Stimulated activated CD8-positive, alpha-beta memory T cell treated with anti-CD3 and anti-CD28 coated beads, Interleukin-12 subunit alpha, Interleukin-12 subunit beta, amount 100 ng/mL, for 24 hours (primary cell): ENCODE results near the gene CLK3.

ENCODE experiments used
- DNase-seq: peaks from one replicate; pipeline ENCODE4 v3.0.0-alpha.2; 2020; ENCODE audit errors: extremely low read depth

CLK3 gene

DNA sequence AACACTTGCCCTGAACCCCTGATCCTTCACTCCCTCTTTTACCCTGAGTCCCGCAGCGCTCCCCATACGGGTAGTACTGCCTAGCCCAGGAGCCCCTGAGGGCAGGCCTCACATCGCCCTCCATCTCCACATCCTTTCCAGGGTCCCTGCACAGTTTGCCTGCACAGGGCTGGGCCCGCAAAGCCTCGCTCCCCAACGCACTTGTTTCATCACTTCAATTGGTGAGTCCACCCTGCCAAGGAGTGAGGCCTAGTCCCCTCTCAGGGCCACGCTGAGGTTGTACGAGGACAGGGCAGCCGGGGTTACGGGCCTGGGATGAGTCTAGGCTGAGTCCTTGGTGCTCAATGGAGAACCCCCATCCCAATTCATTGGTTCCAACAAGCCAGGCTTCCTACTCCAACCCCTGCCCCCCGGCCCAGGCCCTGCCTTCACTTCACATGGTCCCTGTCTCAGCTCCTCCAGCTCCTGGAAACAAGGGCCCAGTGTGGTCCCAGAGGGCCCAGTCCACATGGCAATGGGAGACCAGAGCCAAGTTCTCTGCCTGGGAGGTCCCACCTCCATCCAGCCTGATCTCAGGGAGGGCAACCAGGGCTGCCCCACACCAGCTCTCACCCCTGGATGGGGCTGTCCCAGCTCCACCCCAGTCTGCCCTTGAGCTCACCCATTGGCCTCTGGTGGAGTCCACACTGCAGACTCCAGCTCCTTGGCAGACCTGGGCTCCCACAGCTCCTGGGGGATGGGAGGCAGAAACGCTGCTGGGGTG lies 12.4 kb upstream of the CLK3 start:
- DNase-seq, result no peak

DNA sequence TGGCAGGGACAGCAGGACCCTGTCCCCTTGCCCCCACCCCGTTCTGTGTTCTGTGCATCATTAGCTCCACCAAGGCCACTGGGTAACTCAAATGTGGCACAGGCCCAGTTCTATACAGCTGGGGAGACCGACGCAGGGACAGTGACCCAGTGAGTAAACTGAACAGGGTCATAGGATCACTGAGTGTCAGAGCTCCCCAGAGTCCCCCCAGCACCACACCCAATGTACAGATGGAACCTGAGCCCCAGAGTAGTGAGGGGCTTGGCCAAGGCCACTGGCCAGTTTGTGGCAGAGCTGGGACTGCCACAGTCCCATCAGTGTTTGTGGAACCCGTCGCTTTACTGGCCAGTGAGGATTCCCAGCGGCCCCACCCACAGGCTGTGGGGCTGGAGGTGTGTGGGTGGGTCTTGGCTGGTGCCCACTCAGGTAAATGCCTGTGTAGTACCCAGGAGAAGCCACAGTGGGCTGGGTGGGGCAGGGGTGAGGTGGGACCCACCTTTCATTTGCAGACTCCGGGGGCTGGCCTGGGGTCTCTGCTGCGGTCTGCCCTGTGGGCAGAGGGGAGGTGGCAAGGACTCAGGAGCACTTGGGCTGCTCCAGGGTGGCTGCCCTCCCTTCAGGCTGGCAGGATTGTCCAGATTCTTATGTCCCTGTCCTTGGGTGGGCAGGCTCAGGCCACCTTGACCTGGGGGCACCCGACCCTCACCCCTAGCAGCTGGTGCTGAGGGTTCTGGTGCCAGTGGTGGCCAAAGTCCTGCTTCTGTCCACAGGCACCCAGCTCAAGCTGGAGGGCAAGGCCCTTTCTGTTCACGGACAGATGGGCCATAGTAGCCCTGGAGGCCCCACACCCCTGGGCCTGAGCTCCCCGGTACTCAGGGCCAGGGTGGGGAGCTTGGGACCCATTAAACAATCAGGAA lies 11.6 kb upstream of the CLK3 start:
- no peak for DNase-seq

DNA sequence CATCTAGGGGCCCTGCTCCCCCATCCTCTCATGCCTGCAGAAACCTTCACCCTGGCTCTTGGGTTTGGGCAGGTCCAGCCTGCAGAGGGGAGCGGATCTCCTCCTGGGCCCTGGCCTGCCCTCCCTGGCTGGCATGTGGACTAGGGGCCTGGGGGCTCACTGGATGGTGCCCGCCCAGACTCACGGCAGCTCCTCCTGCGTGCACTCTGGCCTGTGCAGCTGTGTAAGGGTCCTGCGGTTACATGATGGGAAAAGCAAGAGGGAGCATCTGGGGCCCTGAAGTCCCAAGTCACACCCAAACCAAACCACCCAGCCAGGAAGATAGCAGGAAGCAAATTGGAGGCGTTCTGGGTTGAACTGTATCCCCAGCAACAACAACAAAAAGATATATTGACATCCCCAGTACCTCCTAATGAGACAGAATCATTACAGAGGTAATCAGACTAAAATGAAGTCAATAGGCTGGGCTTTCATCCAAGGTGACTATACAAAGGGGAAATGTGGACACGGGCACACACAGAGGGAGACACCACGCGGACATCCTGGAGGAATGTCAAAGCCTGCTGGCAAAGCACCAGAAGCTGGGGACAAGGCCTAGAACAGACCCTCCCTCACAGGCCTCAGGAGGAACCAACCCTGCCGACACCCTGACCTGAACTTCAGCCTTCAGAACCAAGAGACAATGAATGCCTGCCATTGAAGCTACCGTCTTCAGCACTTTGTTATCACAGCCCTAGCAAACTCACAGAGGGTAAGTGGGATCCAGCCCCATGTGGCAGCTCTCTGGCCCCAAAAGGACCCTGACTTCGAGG lies 10.4 kb upstream of the CLK3 start:
- no peak for DNase-seq

DNA sequence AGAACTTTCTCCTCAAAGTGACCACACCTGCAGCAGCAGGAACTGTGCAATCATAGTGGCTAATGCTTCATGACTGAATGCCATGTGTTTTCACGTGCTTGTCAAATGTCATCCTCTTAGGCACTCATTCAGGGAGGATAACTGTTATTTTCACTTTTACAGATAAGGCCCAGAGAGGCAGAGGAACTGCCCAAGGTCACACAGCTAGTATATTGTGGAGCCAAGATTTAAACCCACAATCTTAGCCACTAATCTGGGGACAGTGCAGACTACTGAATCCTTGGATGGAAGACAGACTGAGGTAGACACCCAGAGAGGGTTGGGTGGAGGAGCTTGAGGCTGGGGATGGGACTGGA lies 9.9 kb upstream of the CLK3 start:
- DNase-seq, result no peak

GRCh38 chr15:74608786-74609185 lies 6.8 kb upstream of the CLK3 start:
- DNase-seq, result no peak

DNA sequence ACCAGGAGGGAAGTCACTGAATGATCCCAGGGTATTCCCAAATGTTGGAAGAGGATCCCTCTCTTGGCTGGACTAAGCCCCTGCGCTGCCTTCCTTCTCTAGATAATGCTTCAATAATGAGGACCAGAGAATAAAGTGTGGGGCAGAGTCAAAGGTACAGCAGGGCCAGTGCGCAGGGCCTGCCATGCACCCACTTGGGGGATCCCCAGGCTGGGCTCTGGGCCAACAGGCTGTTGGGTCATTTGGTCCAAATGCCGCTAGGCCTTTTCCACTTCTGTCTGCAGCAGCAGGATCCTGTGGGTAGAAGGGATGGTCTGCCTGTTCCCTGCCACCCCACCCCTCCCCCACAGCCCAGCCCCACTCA lies 5.7 kb upstream of the CLK3 start:
- no peak for DNase-seq

DNA sequence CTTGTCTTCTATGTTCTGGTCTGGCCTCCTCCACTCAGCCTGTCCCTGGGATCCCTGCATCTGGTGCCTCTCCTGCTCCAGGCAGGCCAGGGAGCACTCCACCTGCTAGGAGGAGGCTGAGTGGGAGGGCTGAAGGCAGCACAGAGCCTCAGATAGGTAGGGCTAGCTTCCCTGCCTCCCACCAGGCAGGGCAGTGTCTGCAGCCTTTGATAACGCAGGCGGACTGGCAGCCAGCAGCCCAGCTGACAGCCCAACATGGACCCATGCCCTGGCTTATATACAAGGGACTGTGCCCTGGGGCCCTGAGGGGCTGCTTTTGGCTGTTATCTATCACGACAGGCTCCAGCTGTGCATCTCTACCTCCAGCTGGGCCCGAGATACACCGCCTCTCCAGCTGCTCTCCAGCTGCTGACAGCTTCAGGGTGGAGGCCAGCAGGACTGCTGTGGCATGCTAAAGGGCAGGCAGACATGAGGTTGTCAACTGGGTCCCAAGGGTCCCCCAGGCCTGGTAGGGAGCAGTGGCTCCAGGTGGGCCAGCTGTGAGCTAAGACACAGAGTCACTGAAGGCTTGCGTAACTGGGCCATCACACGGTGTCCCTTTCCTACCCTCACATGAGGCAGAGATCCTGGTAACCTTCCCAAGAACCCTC lies 5.2 kb upstream of the CLK3 start:
- DNase-seq, result no peak

- DNase-seq, result no peak
Measured at GRCh38 chr15:74611341-74611740, 4.3 kb upstream of the CLK3 start.

GRCh38 chr15:74611834-74612233 lies 3.8 kb upstream of the CLK3 start:
- no peak for DNase-seq

- no peak for DNase-seq
Measured at GRCh38 chr15:74612677-74613076, 3.0 kb upstream of the CLK3 start.

DNA sequence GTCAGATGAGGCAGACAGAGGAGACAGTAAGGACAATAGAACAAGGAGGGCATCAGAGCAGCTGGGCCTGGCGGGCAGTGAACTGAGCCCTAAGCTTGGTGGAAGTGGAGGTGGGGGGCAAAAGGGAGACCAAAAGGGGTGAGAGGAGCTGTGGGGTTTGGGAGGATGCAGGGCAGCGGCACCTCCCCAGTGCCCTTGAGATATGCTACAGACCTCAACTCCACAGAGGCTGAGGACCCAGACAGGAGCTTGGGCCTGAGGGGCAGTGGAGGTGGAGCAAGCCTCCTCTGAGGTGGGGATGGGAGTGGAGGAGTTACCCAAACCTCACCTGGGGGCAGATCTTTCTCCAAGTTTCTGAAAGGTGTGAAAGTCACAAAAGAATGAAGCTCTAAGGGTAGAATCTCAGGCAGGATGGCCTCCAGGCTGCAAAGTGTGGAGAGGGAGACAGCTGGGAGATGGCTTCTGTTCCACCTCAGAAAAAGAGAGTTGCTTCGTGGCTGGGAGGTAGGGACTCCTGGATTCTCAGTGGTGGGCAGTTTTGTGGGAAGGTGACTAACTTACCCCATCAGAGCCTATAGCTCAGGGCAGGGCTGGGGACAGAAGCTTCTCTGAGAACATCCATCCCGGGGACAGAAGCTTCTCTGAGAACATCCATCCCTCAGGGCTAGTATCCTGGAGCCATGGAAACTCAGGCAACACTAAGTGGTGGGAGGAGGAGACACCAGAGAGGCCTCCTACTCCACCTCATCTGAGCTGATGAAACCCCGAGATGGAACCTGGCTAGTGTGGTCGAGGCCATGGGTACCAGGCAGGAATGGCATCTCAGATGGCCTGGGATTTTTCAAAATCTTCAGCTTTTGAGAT lies 2.3 kb upstream of the CLK3 start:
- DNase-seq, result no peak

DNA sequence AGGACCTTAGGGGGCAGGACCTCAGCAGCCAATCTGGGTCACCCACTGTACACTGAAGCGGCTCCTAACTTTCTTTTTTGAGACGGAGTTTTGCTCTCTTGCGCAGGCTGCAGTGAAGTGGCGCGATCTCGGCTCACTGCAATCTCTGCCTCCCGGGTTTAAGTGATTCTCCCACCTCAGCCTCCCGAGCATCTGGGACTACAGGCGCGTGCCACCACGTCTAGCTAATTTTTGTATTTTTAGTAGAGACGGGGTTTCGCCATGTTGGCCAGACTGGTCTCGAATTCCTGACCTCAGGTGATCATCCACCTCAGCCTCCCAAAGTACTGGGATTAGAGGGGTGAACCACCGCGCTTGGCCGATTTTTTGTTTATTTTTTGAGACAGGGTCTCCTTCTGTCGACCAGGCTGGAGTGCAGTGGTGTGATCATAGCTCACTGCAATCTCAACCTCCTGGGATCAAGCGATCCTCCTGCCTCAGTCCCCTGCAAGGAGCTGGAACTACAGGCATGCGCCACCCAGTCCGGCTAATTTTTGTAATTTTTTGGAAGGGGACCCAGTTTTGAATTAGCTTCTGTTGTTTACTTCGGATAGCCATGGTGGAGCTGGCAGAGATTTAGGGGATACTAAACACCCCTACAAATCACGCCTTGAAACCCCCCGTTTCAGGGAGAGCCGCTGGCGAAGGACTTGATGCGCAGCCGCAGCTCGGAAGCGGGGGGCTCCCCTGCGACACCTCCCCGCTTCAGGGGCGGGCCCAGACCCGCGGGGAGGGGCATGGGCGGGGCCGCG lies 1.5 kb upstream of the CLK3 start:
- DNase-seq, result peak; percentile 69

DNA sequence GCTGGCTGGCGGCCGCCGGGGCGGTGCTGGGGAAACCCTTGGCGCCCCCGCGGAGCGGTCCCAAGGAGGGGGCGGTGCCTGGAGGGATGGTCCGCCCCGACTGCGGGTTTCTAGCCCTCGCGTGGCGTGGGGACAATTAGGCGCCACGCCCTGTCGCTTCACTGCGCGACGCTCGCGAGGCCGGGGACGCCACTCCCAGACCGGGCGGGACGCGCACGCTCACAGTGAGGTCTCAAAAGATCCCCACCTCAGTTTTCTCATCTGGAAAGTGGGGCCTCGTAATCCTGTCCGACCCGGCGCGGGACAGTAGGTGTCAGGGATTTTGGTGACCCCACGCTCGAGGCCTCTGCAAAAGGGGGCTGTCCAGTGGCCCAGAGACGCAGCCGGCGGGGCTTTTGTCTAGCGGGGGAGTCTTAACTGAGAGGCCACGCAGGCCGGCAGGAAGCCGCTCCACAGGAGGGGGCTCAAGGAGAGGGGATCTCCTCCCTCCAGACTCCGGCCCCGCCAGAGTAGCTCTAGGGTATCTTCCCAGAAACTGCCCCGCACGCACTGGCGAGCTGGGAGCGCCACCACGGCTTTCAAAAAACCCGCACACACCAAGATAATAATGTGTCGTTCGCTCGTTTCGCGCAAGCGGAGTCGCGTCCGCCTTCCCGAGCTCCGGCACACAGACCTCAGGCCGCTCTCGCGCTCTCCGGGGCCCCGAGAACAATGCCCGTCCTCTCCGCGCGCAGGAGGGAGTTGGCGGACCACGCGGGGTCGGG lies 710 bp upstream of the CLK3 start:
- DNase-seq, result no peak

DNA sequence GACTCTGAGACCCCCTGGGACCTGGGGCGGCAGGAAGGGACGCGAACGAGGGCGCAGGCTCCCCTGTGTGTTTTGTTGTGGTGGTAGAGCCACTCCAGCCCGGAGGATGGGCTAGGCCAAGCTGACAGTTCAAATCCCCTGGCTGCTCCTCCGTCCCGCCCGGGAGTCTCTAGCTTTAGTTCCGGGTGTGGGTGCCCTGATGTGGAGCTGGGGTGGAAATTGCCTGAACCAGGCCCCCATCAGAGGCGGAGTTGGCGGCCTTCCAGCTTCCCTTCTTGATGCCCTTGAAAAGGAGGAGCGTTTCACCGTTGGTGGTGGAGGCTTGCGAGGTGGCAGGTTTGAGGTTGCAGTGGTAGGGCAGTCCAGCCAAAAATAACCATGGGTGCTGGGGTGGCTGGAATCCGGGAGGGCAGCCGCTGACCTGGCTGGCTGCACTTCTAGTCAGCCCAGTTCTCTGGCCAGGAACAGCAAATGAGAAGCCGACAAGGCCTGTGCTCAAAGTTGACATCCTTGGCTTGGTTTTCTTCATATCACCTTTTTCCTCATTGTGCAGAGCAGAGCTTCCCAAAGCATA lies 817 bp downstream of the CLK3 start:
- peak; percentile 42 for DNase-seq

- no peak for DNase-seq
Measured at GRCh38 chr15:74616996-74617395, 1.4 kb downstream of the CLK3 start.

- DNase-seq, result no peak
Measured at GRCh38 chr15:74618841-74619596, 3.4 kb downstream of the CLK3 start.

GRCh38 chr15:74619916-74620635 lies 4.4 kb downstream of the CLK3 start:
- DNase-seq, result no peak
